GM12874 (cell line): ENCODE results near the gene FAM210B.

Source experiments
- CTCF ChIP-seq: IDR thresholded peaks from 2 replicates; pipeline ENCODE4 v1.5.1; 2011; ENCODE audit warnings: low read depth, mild to moderate bottlenecking, control low read depth, low read length, moderate library complexity; ENCODE audit not compliant: insufficient read depth

The FAM210B gene

GRCh38 chr20:56350842-56351241 lies 7.9 kb upstream of the FAM210B start:
- no peak for TF ChIP-seq CTCF

GRCh38 chr20:56352345-56353055 lies 6.3 kb upstream of the FAM210B start:
- no peak for TF ChIP-seq CTCF

- no peak for TF ChIP-seq CTCF
Observed at GRCh38 chr20:56353356-56353755, 5.4 kb upstream of the FAM210B start.

GRCh38 chr20:56358070-56358469 lies 704 bp upstream of the FAM210B start:
- no peak for TF ChIP-seq CTCF

- no peak for TF ChIP-seq CTCF
Observed at GRCh38 chr20:56359212-56360132, 698 bp downstream of the FAM210B start.

GRCh38 chr20:56360133-56360907 lies 1.5 kb downstream of the FAM210B start:
- no peak for TF ChIP-seq CTCF

- no peak for TF ChIP-seq CTCF
Observed at GRCh38 chr20:56360908-56361205, 2.1 kb downstream of the FAM210B start.
